A549 (cell line): ENCODE measurements around the gene PTPN22. TPM values are rescaled to one million over a fixed set of nuclear protein-coding genes. Genes with fewer than 3 reads are reported as not detected.

ENCODE experiments used
- ATAC-seq, 2 experiments: fragments of 200-7000 bp in 1 of 2; fragments of >200 bp in 1 of 2; cut with Nextera tagmentation in 1 of 2; cut with Tn5 transposase in 1 of 2; 3 replicates each; pipeline versions ENCODE4 v1.8.0 to v1.9.1; 2018 to 2020; ENCODE audit warnings: mild to moderate bottlenecking in 1 of 2, moderate library complexity in 1 of 2
- CTCF ChIA-PET: fragments of 300-600 bp; sonication (Branson Sonifier 250); formaldehyde crosslinking; extraction: SDS; loops from one replicate; lab custom pipeline; 2021; ENCODE audit warnings: antibody characterized with exemption, inconsistent platforms; lab: Yijun Ruan, JAX
- POLR2A ChIA-PET: fragments of 350-600 bp; formaldehyde crosslinking; extraction: SDS; loops from one replicate; lab custom pipeline; 2021; ENCODE audit warnings: antibody characterized with exemption, inconsistent platforms; lab: Yijun Ruan, JAX
- DNase-seq, 2 experiments: peaks; one replicate each; pipeline versions ENCODE4 v3.0.0 to v3.0.0-alpha.2; 2011 to 2016; ENCODE audit warnings: low read depth in 1 of 2, low spot score in 1 of 2
- FAIRE-seq: peaks from 2 replicates; lab custom pipeline; 2011; peaks lifted over from hg19 to GRCh38; lab: Jason Lieb, UNC
- H3K27ac ChIP-seq, 2 experiments: fragments of >200 bp; sonication (Bioruptor Twin); formaldehyde crosslinking; 3 replicates each; pipeline ENCODE4 v1.5.1; 2016 to 2017
- H3K4me1 ChIP-seq: fragments of >200 bp; sonication (Bioruptor Twin); formaldehyde crosslinking; 3 replicates; pipeline ENCODE4 v1.6.1; 2016
- H3K4me2 ChIP-seq: fragments of >200 bp; sonication (Bioruptor Twin); formaldehyde crosslinking; 3 replicates; pipeline ENCODE4 v1.6.1; 2016
- H3K4me3 ChIP-seq: fragments of >200 bp; sonication (Bioruptor Twin); formaldehyde crosslinking; 3 replicates; pipeline ENCODE4 v1.5.1; 2016
- H3K9me3 ChIP-seq: fragments of >200 bp; sonication (Bioruptor Twin); formaldehyde crosslinking; 3 replicates; pipeline ENCODE4 v1.6.1; 2016
- CHD2 ChIP-seq: fragments of 150-350 bp; IDR thresholded peaks from 2 replicates; pipeline ENCODE4 v1.6.1; 2014; ENCODE audit warnings: low read length; ENCODE audit not compliant: partially characterized antibody
- CHD4 ChIP-seq: fragments of 200-600 bp; sonication (generic); IDR thresholded peaks from 2 replicates; pipeline ENCODE4 v1.6.1; 2016; ENCODE audit warnings: antibody characterized with exemption, mild to moderate bottlenecking, borderline replicate concordance
- FOSL2 ChIP-seq, 2 experiments: fragments of 450-650 bp in 1 of 2; fragments of >200 bp in 1 of 2; sonication (Bioruptor Twin) in 1 of 2; formaldehyde crosslinking; IDR thresholded peaks; 2 replicates each; pipeline versions ENCODE4 v1.5.0 to v1.6.1; 2016 to 2020; ENCODE audit warnings: mild to moderate bottlenecking in 1 of 2, moderate library complexity in 1 of 2
- FOXS1 ChIP-seq: fragments of 250-450 bp; sonication (Bioruptor Pico); IDR thresholded peaks from 2 replicates; pipeline ENCODE4 v1.5.0; 2020; ENCODE audit warnings: mild to moderate bottlenecking, moderate library complexity
- GATA3 ChIP-seq: IDR thresholded peaks from 2 replicates; pipeline ENCODE4 v1.6.1; 2012; ENCODE audit warnings: borderline replicate concordance
- HEYL ChIP-seq: fragments of 250-450 bp; sonication (Bioruptor Pico); IDR thresholded peaks from 2 replicates; pipeline ENCODE4 v1.8.0; 2021; ENCODE audit warnings: mild to moderate bottlenecking, moderate library complexity
- JUN ChIP-seq, 2 experiments: fragments of >200 bp; sonication (Bioruptor Twin); formaldehyde crosslinking; IDR thresholded peaks; 2 replicates in 1 of 2; 3 replicates in 1 of 2; pipeline ENCODE4 v1.6.1; 2016 to 2017
- MYC ChIP-seq: IDR thresholded peaks from 2 replicates; pipeline ENCODE4 v1.6.1; 2012; ENCODE audit warnings: mild to moderate bottlenecking, inconsistent platforms, low read length, improper control_type of control experiment, borderline replicate concordance
- PHF8 ChIP-seq: fragments of 200-600 bp; sonication (generic); IDR thresholded peaks from 2 replicates; pipeline ENCODE4 v1.6.1; 2016; ENCODE audit warnings: low read depth, mild to moderate bottlenecking, antibody characterized with exemption, moderate library complexity, borderline replicate concordance
- POLR2A ChIP-seq: IDR thresholded peaks from 2 replicates; pipeline ENCODE4 v1.6.1; 2012; ENCODE audit warnings: mild to moderate bottlenecking, low read length
- RAD21 ChIP-seq, 2 experiments: fragments of >200 bp in 1 of 2; sonication (Bioruptor Twin) in 1 of 2; formaldehyde crosslinking in 1 of 2; IDR thresholded peaks in 1 of 2; conservative IDR thresholded peaks in 1 of 2; 2 replicates in 1 of 2; 3 replicates in 1 of 2; pipeline ENCODE4 v1.6.1; 2012 to 2018; ENCODE audit warnings: inconsistent platforms in 1 of 2
- SMC3 ChIP-seq: fragments of >200 bp; sonication (Bioruptor Twin); formaldehyde crosslinking; IDR thresholded peaks from 3 replicates; pipeline ENCODE4 v1.6.1; 2018; ENCODE audit warnings: inconsistent platforms
- WGBS: methylation state at CpG from one replicate; pipeline ENCODE4 v1.1.6; 2017; ENCODE audit errors: missing lambda C conversion rate; 5-methylcytosine and 5-hydroxymethylcytosine counted together
- polyA plus RNA-seq, 4 experiments: library from polyadenylated mRNA; depleted of rRNA in 3 of 4; stranded (reverse); fragments of >200 nt; fragmentation: RNase III in 1 of 4; extraction: RNeasy Plus Mini Kit Qiagen cat#74134 plus additional on column Dnase treatment in 1 of 4; gene quantifications; 2 replicates in 3 of 4; 3 replicates in 1 of 4; pipeline ENCODE4 v1.2.3, GENCODE V29; 2011 to 2017
- TF ChIP-seq, protein P1 (sequence below): fragments of >200 bp; sonication (Bioruptor Twin); formaldehyde crosslinking; IDR thresholded peaks from 3 replicates; pipeline ENCODE4 v1.5.1; 2016
- TF ChIP-seq, protein P2 (sequence below): IDR thresholded peaks from 2 replicates; pipeline ENCODE4 v1.6.1; 2012
- TF ChIP-seq, protein P3 (sequence below): fragments of 150-350 bp; IDR thresholded peaks from 2 replicates; pipeline ENCODE4 v1.6.1; 2014; ENCODE audit warnings: low read depth, mild to moderate bottlenecking, low read length
- TF ChIP-seq, protein P4 (sequence below): IDR thresholded peaks from 2 replicates; pipeline ENCODE4 v1.6.1; 2012
- TF ChIP-seq, protein P5 (sequence below): fragments of 200-600 bp; sonication (generic); IDR thresholded peaks from 2 replicates; pipeline ENCODE4 v1.6.1; 2016; ENCODE audit warnings: antibody characterized with exemption, mild to moderate bottlenecking, moderate library complexity

PTPN22 gene
- polyA plus RNA-seq, 2 of the 4 experiments (the other 2 are of a cell fraction), result not detected

DNA sequence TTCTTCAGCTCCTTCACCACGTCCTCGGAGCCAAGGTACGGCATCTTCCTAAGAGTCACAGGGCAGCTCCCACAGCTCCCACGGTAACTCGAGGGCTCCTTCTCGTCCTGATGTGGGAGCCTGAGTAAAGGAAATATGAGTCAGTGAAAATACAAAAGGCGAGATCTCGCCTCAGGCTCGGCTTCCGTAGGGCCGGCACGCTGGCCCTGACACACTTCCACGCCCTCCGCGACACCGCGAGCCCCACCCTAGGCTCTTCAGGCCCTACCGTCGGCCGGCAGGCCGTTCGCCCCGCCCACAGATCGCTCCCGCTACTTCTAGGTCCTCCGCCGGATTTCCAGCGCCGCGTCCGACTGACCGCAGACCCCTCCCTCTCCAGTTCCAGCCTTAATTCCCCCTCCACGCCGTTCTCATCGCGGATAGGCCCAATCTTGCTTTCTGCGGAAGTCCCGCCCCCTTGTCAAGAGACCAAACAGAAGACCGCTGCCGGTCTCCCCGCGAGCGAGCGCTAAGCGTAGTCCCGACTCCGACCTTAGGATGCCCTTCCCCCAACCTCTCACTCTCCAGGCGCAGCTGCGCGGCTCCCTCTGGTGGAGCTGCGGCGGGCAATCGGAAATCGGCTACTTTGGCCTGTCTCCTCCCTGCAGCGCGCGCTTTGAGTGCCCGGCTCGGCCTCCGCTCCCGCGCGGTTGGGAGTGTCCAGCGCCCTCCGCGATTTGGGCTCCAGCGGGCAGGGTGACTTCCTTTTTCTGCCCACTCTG, 33.3 kb upstream of the PTPN22 start, which contains the start of the genes AP4B1 and DCLRE1B:
Gene AP4B1 (minus strand): TSS at position 126 of the 761 bp plus-strand sequence. CDS start 82 bp downstream, at position 44.
Gene DCLRE1B (plus strand): TSS at position 653 of the 761 bp plus-strand sequence. CDS start 261 bp downstream, outside the sequence.
- DNase-seq (peak; percentile 86 to 99), FAIRE-seq (no peak), ATAC-seq (peak; percentile 95 to 96)
- Histone ChIP-seq H3K27ac (peak within 1 kb of the TSS; percentile 83 to 92), H3K9me3 (no peaks in the 10 kb centered on the region), H3K4me3 (peak within 1 kb of the TSS; percentile 77), H3K4me1 (peaks cover 9% of the 10 kb centered on the region; the same call in 1 of the 3 replicates), H3K4me2 (peak within 1 kb of the TSS; percentile 95)
- WGBS, result under 1% methylated on average over 37 of the region's 67 CpGs
- POLR2A ChIA-PET, result interaction anchor here (3.5 kb wide), 1 partner anchor 25 kb away, joined by 32 read pairs; the partner anchor contains the start of gene HIPK1
- CTCF ChIA-PET, result interaction anchor here (0.7 to 3.0 kb wide), 11 partner anchors 12 to 146 kb away, joined by 3 to 11 read pairs (median 3); partner anchors contain the start of genes BCL2L15, HIPK1 and PHTF1
- TF ChIP-seq RAD21 (conservative IDR thresholded peaks at IDR 0.05 in 1 of 2, IDR thresholded peaks at IDR 0.05 in 1 of 2) (peak; percentile 61 to 76), CHD4 (no peak), PHF8 (peak; percentile 66; the same call in 1 of the 2 replicates), FOXS1 (no peak), JUN (IDR thresholded peaks at IDR 0.05) (peak in 1 of 2 experiments; percentile 73; a peak in 3 of 5 replicates), GATA3 (0 out of 2 replicates have a peak, but pooled peaks have one; percentile 18), SMC3 (peak; percentile 68), CHD2 (peak; percentile 64), POLR2A (peak; percentile 76), HEYL (no peak), MYC (peak; percentile 53; the same call in 1 of the 2 replicates), FOSL2 (IDR thresholded peaks at IDR 0.05) (no peak), FOSL2 (CRISPR knock-in tag; IDR thresholded peaks at IDR 0.05) (peak; percentile 63)
- TF ChIP-seq, protein P1, sequence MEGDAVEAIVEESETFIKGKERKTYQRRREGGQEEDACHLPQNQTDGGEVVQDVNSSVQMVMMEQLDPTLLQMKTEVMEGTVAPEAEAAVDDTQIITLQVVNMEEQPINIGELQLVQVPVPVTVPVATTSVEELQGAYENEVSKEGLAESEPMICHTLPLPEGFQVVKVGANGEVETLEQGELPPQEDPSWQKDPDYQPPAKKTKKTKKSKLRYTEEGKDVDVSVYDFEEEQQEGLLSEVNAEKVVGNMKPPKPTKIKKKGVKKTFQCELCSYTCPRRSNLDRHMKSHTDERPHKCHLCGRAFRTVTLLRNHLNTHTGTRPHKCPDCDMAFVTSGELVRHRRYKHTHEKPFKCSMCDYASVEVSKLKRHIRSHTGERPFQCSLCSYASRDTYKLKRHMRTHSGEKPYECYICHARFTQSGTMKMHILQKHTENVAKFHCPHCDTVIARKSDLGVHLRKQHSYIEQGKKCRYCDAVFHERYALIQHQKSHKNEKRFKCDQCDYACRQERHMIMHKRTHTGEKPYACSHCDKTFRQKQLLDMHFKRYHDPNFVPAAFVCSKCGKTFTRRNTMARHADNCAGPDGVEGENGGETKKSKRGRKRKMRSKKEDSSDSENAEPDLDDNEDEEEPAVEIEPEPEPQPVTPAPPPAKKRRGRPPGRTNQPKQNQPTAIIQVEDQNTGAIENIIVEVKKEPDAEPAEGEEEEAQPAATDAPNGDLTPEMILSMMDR, result peak; percentile 40
- TF ChIP-seq, protein P2, sequence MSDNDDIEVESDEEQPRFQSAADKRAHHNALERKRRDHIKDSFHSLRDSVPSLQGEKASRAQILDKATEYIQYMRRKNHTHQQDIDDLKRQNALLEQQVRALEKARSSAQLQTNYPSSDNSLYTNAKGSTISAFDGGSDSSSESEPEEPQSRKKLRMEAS, result peak; percentile 82; the same call in 1 of the 2 replicates
- TF ChIP-seq, protein P3, sequence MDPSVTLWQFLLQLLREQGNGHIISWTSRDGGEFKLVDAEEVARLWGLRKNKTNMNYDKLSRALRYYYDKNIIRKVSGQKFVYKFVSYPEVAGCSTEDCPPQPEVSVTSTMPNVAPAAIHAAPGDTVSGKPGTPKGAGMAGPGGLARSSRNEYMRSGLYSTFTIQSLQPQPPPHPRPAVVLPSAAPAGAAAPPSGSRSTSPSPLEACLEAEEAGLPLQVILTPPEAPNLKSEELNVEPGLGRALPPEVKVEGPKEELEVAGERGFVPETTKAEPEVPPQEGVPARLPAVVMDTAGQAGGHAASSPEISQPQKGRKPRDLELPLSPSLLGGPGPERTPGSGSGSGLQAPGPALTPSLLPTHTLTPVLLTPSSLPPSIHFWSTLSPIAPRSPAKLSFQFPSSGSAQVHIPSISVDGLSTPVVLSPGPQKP, result no peak
- TF ChIP-seq, protein P4, sequence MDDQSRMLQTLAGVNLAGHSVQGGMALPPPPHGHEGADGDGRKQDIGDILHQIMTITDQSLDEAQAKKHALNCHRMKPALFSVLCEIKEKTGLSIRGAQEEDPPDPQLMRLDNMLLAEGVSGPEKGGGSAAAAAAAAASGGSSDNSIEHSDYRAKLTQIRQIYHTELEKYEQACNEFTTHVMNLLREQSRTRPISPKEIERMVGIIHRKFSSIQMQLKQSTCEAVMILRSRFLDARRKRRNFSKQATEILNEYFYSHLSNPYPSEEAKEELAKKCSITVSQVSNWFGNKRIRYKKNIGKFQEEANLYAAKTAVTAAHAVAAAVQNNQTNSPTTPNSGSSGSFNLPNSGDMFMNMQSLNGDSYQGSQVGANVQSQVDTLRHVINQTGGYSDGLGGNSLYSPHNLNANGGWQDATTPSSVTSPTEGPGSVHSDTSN, result no peak; the same call in 1 of the 2 replicates
- TF ChIP-seq, protein P5, sequence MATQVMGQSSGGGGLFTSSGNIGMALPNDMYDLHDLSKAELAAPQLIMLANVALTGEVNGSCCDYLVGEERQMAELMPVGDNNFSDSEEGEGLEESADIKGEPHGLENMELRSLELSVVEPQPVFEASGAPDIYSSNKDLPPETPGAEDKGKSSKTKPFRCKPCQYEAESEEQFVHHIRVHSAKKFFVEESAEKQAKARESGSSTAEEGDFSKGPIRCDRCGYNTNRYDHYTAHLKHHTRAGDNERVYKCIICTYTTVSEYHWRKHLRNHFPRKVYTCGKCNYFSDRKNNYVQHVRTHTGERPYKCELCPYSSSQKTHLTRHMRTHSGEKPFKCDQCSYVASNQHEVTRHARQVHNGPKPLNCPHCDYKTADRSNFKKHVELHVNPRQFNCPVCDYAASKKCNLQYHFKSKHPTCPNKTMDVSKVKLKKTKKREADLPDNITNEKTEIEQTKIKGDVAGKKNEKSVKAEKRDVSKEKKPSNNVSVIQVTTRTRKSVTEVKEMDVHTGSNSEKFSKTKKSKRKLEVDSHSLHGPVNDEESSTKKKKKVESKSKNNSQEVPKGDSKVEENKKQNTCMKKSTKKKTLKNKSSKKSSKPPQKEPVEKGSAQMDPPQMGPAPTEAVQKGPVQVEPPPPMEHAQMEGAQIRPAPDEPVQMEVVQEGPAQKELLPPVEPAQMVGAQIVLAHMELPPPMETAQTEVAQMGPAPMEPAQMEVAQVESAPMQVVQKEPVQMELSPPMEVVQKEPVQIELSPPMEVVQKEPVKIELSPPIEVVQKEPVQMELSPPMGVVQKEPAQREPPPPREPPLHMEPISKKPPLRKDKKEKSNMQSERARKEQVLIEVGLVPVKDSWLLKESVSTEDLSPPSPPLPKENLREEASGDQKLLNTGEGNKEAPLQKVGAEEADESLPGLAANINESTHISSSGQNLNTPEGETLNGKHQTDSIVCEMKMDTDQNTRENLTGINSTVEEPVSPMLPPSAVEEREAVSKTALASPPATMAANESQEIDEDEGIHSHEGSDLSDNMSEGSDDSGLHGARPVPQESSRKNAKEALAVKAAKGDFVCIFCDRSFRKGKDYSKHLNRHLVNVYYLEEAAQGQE, result peak; percentile 53; the same call in 1 of the 2 replicates
